Lower lobe of right lung (tissue), 2 donors: ENCODE data around the gene GAL3ST2. TPM values are rescaled to one million over a fixed set of nuclear protein-coding genes. Genes with fewer than 3 reads are reported as not detected.

Experiments
- ATAC-seq, 2 donors: fragments of 200-7000 bp; cut with Tn5 transposase; one replicate each; pipeline ENCODE4 v1.9.1; 2020 to 2022; ENCODE audit warnings: mild to moderate bottlenecking in 2 of 2, moderate library complexity in 2 of 2
- DNase-seq: peaks from one replicate; pipeline ENCODE4 v3.0.0-alpha.2; 2020
- H3K27ac ChIP-seq: fragments of 200-600 bp; one replicate; pipeline ENCODE4 v1.8.0; 2022
- H3K27me3 ChIP-seq: fragments of 200-600 bp; one replicate; pipeline ENCODE4 v1.8.0; 2022; ENCODE audit warnings: low read depth
- H3K36me3 ChIP-seq: fragments of 200-600 bp; one replicate; pipeline ENCODE4 v1.8.0; 2022; ENCODE audit warnings: mild to moderate bottlenecking
- H3K4me1 ChIP-seq: fragments of 200-600 bp; one replicate; pipeline ENCODE4 v1.8.0; 2022
- H3K4me3 ChIP-seq: fragments of 200-600 bp; one replicate; pipeline ENCODE4 v1.8.0; 2022; ENCODE audit warnings: mild to moderate bottlenecking
- H3K9me3 ChIP-seq: fragments of 200-600 bp; one replicate; pipeline ENCODE4 v1.8.0; 2022
- CTCF ChIP-seq: fragments of 200-600 bp; IDR thresholded peaks from one replicate; pipeline ENCODE4 v1.8.0; 2022; ENCODE audit warnings: antibody characterized with exemption, mild to moderate bottlenecking
- intact Hi-C: fragments of 100-400 bp; cut with DNase I; formaldehyde crosslinking; loops from one replicate; pipeline ENCODE4 v1.11.0; 2022
- total RNA-seq: library from RNA; stranded (reverse); fragmentation: NEBNext Ultra II Directional; extraction: Animal tissue kit (Norgen Biotek cat#: 25700); gene quantifications from one replicate; pipeline ENCODE4 v1.2.1, GENCODE V29; 2021
- donor health status: DM: no; HTN: yes; CAD: no; lungs with severe emphysema.

Gene GAL3ST2
- total RNA-seq, 1 donor from 2014 or later = not detected

- peaks cover 24% of the 10 kb centered on the region for H3K27me3 ChIP-seq
- no peaks in the 10 kb centered on the region for H3K9me3 ChIP-seq
- no peak overlapping the region for H3K4me3 ChIP-seq
- DNase-seq = no peak
- intact Hi-C loops = no loop called here
- ATAC-seq = peak in 1 of 2 donors; percentile 50
- no peak for TF ChIP-seq CTCF
- H3K4me1 ChIP-seq = peaks cover 8% of the 10 kb centered on the region
- no peaks in the 10 kb centered on the region for H3K36me3 ChIP-seq
- no peak overlapping the region for H3K27ac ChIP-seq
Observed at GRCh38 chr2:241813644-241814392, 37.2 kb downstream of the GAL3ST2 start.

GRCh38 chr2:241814393-241814642 is 37.7 kb downstream of the GAL3ST2 start:
- TF ChIP-seq CTCF = no peak
- Histone ChIP-seq H3K9me3 (no peaks in the 10 kb centered on the region), H3K27me3 (peaks cover 24% of the 10 kb centered on the region), H3K4me3 (no peak overlapping the region), H3K27ac (no peak overlapping the region), H3K4me1 (peaks cover 8% of the 10 kb centered on the region), H3K36me3 (no peaks in the 10 kb centered on the region)
- DNase-seq = no peak
- intact Hi-C loops = no loop called here
- ATAC-seq = no peak

GRCh38 chr2:241814643-241815476 is 38.2 kb downstream of the GAL3ST2 start:
- H3K4me3 ChIP-seq = no peak overlapping the region
- no peaks in the 10 kb centered on the region for H3K9me3 ChIP-seq
- peaks cover 24% of the 10 kb centered on the region for H3K27me3 ChIP-seq
- no peaks in the 10 kb centered on the region for H3K36me3 ChIP-seq
- DNase-seq (peak; percentile 44), ATAC-seq (no peak)
- H3K27ac ChIP-seq = no peak overlapping the region
- H3K4me1 ChIP-seq = peaks cover 8% of the 10 kb centered on the region
- intact Hi-C loops = no loop called here
- TF ChIP-seq CTCF = no peak

GRCh38 chr2:241815477-241816430 is 39.1 kb downstream of the GAL3ST2 start:
- DNase-seq (no peak), ATAC-seq (no peak)
- intact Hi-C loops = no loop called here
- Histone ChIP-seq H3K27ac (no peak overlapping the region), H3K9me3 (no peaks in the 10 kb centered on the region), H3K4me1 (peaks cover 8% of the 10 kb centered on the region), H3K27me3 (peaks cover 28% of the 10 kb centered on the region), H3K4me3 (no peak overlapping the region), H3K36me3 (no peaks in the 10 kb centered on the region)
- no peak for TF ChIP-seq CTCF

GRCh38 chr2:241816431-241817121 is 40.0 kb downstream of the GAL3ST2 start:
- no peaks in the 10 kb centered on the region for H3K36me3 ChIP-seq
- peaks cover 8% of the 10 kb centered on the region for H3K4me1 ChIP-seq
- H3K9me3 ChIP-seq = no peaks in the 10 kb centered on the region
- no peak overlapping the region for H3K4me3 ChIP-seq
- intact Hi-C loops = no loop called here
- ATAC-seq (no peak), DNase-seq (peak; percentile 38)
- peaks cover 36% of the 10 kb centered on the region for H3K27me3 ChIP-seq
- TF ChIP-seq CTCF = no peak
- H3K27ac ChIP-seq = no peak overlapping the region
